ENCODE results near the gene MLN. TPM values are rescaled to one million over a fixed set of nuclear protein-coding genes. Genes with fewer than 3 reads are reported as not detected.

Gene MLN
- total and polyA plus RNA-seq, 2 donors (not counting 3 experiments of a cell fraction or from before 2014, with no cell fraction given) = not detected

- H3K36me3 ChIP-seq (ENCODE audit: control insufficient read depth in 2 of 2, extremely low read depth in 1 of 2, insufficient read depth in 2 of 2, low read length in 2 of 2) = no peaks in the 10 kb centered on the region
- no peak overlapping the region for H3K4me3 ChIP-seq (replicated peaks in 1 of 3; ENCODE audit: insufficient read depth in 1 of 3, low read depth in 1 of 3, low read length in 3 of 3)
- ChIA-PET POLR2A (interaction anchor here (0.9 kb wide), 1 partner anchor 17 kb away, joined by 3 read pairs; no protein-coding TSS in a partner anchor), CTCF (interaction anchor here (0.7 kb wide), 1 partner anchor 12 kb away, joined by 3 read pairs; no protein-coding TSS in a partner anchor)
- no peak overlapping the region for H3K4me2 ChIP-seq (ENCODE audit: insufficient read depth, low read length)
- no peaks in the 10 kb centered on the region for H3K79me2 ChIP-seq (ENCODE audit: control insufficient read depth, insufficient read depth, low read length)
- H4K20me1 ChIP-seq (replicated peaks; ENCODE audit: control insufficient read depth, extremely low read depth, insufficient read depth, low read length) = no peaks in the 10 kb centered on the region
- H3K27ac ChIP-seq (ENCODE audit: insufficient read depth, low read depth, low read length) = no peak overlapping the region
- H3K4me1 ChIP-seq (ENCODE audit: control insufficient read depth, extremely low read depth, insufficient read depth, low read length) = peaks cover 6% of the 10 kb centered on the region
- intact Hi-C loops (cut with micrococcal nuclease) = loop anchor here (1.0 kb wide), 2 partner anchors 41 to 54 kb away; no protein-coding TSS in a partner anchor
- H3K9ac ChIP-seq (replicated peaks; ENCODE audit: extremely low read depth, insufficient read depth, low read length) = no peak overlapping the region
- no peak overlapping the region for H2AFZ ChIP-seq (ENCODE audit: low read depth, low read length)
- peak in 1 of 2 donors; percentile 26 for TF ChIP-seq CTCF (IDR thresholded peaks at IDR 0.05; ENCODE audit: extremely low read depth in 1 of 2, insufficient read depth in 1 of 2, low read depth in 1 of 2, low read length in 2 of 2)
- TF ChIP-seq POLR2A (IDR thresholded peaks at IDR 0.05; ENCODE audit: low read depth, low read length) = no peak
- H3K9me1 ChIP-seq (replicated peaks; ENCODE audit: control insufficient read depth, extremely low read depth, insufficient read depth, low read length) = no peaks in the 10 kb centered on the region
- FAIRE-seq (no peak), DNase-seq (ENCODE audit: low read depth, low spot score) (peak; percentile 19)
- peaks cover 2 to 5% of the 10 kb centered on the region in 2 experiments for H3K27me3 ChIP-seq (ENCODE audit: control insufficient read depth in 2 of 2, insufficient read depth in 2 of 2, low read length in 2 of 2)
- no TSS peak for BruUV-seq (replicated peaks)
- dilution Hi-C loops (cut with MboI; ENCODE audit: extremely low pct_ligation_motif_present, low sequenced_read_pairs) = no loop called here
- H3K9me3 ChIP-seq (replicated peaks; ENCODE audit: control insufficient read depth, insufficient read depth, low read length) = no peaks in the 10 kb centered on the region
Observed at GRCh38 chr6:33822575-33823395, 19.0 kb upstream of the MLN start.

GRCh38 chr6:33820784-33821520 is 17.1 kb upstream of the MLN start:
- TF ChIP-seq MAX (IDR thresholded peaks at IDR 0.05; ENCODE audit: insufficient read depth, insufficient read length) (no peak), CTCF (IDR thresholded peaks at IDR 0.05; ENCODE audit: extremely low read depth in 1 of 2, insufficient read depth in 1 of 2, low read depth in 1 of 2, low read length in 2 of 2) (no peak), POLR2AphosphoS5 (IDR thresholded peaks at IDR 0.05; ENCODE audit: insufficient read depth, low read depth, low read length) (no peak), JUN (IDR thresholded peaks at IDR 0.05; ENCODE audit: borderline replicate concordance, insufficient read depth, insufficient read length, low read depth) (no peak)
- H3K79me2 ChIP-seq (ENCODE audit: control insufficient read depth, insufficient read depth, low read length) = no peaks in the 10 kb centered on the region
- H3K4me1 ChIP-seq (ENCODE audit: control insufficient read depth, extremely low read depth, insufficient read depth, low read length) = peaks cover 6% of the 10 kb centered on the region
- H3K36me3 ChIP-seq (ENCODE audit: control insufficient read depth in 2 of 2, extremely low read depth in 1 of 2, insufficient read depth in 2 of 2, low read length in 2 of 2) = no peaks in the 10 kb centered on the region
- H3K9ac ChIP-seq (replicated peaks; ENCODE audit: extremely low read depth, insufficient read depth, low read length) = no peak overlapping the region
- BruUV-seq (replicated peaks) = no TSS peak
- ChIA-PET POLR2A (no interaction called here), CTCF (interaction anchor here (1.6 kb wide), 1 partner anchor 14 kb away, joined by 4 read pairs; no protein-coding TSS in a partner anchor)
- DNase-seq (ENCODE audit: low read depth, low spot score) = no peak
- no peaks in the 10 kb centered on the region for H4K20me1 ChIP-seq (replicated peaks; ENCODE audit: control insufficient read depth, extremely low read depth, insufficient read depth, low read length)
- H3K9me1 ChIP-seq (replicated peaks; ENCODE audit: control insufficient read depth, extremely low read depth, insufficient read depth, low read length) = no peaks in the 10 kb centered on the region
- H3K27ac ChIP-seq (ENCODE audit: insufficient read depth, low read depth, low read length) = no peak overlapping the region
- H3K27me3 ChIP-seq (ENCODE audit: control insufficient read depth in 2 of 2, insufficient read depth in 2 of 2, low read length in 2 of 2) = peaks cover 0 to 4% of the 10 kb centered on the region in 2 experiments
- intact Hi-C loops (cut with micrococcal nuclease) (no loop called here), dilution Hi-C loops (cut with MboI; ENCODE audit: extremely low pct_ligation_motif_present, low sequenced_read_pairs) (no loop called here)
- no peak for FAIRE-seq
- H3K4me2 ChIP-seq (ENCODE audit: insufficient read depth, low read length) = no peak overlapping the region
- no peak overlapping the region for H2AFZ ChIP-seq (ENCODE audit: low read depth, low read length)
- H3K4me3 ChIP-seq (replicated peaks in 1 of 3; ENCODE audit: insufficient read depth in 1 of 3, low read depth in 1 of 3, low read length in 3 of 3) = no peak overlapping the region
- no peaks in the 10 kb centered on the region for H3K9me3 ChIP-seq (replicated peaks; ENCODE audit: control insufficient read depth, insufficient read depth, low read length)
